Adrenal gland (tissue), 5 donors: ENCODE measurements around the gene RBM33.

Experiments
- POLR2A ChIP-seq, 2 donors: fragments of 450-650 bp; IDR thresholded peaks; one replicate each; pipeline ENCODE4 v1.6.1; 2017; ENCODE audit warnings: antibody characterized with exemption in 2 of 2, mild to moderate bottlenecking in 2 of 2, moderate library complexity in 1 of 2
- TF ChIP-seq, protein P1 (sequence below), 6 experiments: fragments of 450-650 bp in 4 of 6; fragments of 200-600 bp in 2 of 6; sonication (generic) in 1 of 6; IDR thresholded peaks; 1 replicate in 5 of 6; 2 replicates in 1 of 6; pipeline versions ENCODE4 v1.5.1 to v1.8.0; 2016 to 2021; ENCODE audit warnings: antibody characterized with exemption in 6 of 6, mild to moderate bottlenecking in 2 of 6, moderate library complexity in 1 of 6
- donor health status: DM: no; HTN: no; CAD: no.

DNA sequence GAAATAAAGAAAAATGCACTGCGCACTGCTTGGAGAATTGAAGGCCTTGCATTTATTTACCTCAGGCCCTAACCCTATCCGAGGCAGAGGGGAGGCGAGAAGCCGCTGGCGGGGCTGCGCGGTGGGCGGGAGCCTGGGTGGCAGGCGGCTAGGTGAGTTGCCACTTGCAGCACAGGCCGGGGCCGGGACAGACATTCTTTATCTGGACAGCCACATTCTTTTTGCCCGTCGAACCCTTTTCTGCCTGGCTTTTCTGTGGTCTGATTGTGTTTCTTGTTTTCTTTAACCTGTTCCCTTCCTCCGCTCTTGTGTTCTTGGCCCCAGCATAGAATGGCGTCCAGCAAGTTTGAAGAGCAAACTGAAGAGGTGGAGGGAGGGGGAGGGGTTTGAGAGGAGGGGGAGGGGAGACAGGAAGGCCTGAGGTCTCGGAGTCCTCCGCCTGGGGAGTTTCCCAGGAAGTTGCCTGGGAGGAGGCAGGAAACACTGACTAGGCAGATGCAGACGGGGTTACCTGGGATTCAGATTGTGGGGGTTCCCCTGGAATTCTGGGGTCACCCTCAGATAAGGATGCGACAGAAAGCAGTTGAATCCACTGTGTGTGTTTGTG lies 162.7 kb downstream of the RBM33 start:
- TF ChIP-seq, protein P1, sequence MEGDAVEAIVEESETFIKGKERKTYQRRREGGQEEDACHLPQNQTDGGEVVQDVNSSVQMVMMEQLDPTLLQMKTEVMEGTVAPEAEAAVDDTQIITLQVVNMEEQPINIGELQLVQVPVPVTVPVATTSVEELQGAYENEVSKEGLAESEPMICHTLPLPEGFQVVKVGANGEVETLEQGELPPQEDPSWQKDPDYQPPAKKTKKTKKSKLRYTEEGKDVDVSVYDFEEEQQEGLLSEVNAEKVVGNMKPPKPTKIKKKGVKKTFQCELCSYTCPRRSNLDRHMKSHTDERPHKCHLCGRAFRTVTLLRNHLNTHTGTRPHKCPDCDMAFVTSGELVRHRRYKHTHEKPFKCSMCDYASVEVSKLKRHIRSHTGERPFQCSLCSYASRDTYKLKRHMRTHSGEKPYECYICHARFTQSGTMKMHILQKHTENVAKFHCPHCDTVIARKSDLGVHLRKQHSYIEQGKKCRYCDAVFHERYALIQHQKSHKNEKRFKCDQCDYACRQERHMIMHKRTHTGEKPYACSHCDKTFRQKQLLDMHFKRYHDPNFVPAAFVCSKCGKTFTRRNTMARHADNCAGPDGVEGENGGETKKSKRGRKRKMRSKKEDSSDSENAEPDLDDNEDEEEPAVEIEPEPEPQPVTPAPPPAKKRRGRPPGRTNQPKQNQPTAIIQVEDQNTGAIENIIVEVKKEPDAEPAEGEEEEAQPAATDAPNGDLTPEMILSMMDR (IDR thresholded peaks at IDR 0.05): no peak
- TF ChIP-seq POLR2A (IDR thresholded peaks at IDR 0.05): no peak
